Endothelial cell of umbilical vein (primary cell): ENCODE data around the gene TKT. TPM values are rescaled to one million over a fixed set of nuclear protein-coding genes. Genes with fewer than 3 reads are reported as not detected.

ENCODE experiments used
- BruUV-seq: library from RNA; stranded (reverse); fragments of 400-500 nt; replicated peaks from 2 replicates; lab custom pipeline; 2021; lab: Mats Ljungman, UMichigan
- CTCF ChIA-PET: fragments of 300-600, 350-600 bp; sonication (Branson Sonifier 250); formaldehyde crosslinking; loops from one replicate; lab custom pipeline; 2021; ENCODE audit warnings: antibody characterized with exemption, inconsistent platforms; lab: Charles Lee
- POLR2A ChIA-PET: fragments of 300-600, 350-600 bp; sonication (Branson Sonifier 250); formaldehyde crosslinking; loops from one replicate; lab custom pipeline; 2021; ENCODE audit warnings: antibody characterized with exemption, inconsistent platforms; lab: Charles Lee
- DNase-seq: peaks from one replicate; pipeline ENCODE4 v3.0.0-alpha.2; 2011; ENCODE audit warnings: low read depth, low spot score
- FAIRE-seq: peaks from 2 replicates; lab custom pipeline; 2011; peaks lifted over from hg19 to GRCh38; lab: Jason Lieb, UNC
- H2AFZ ChIP-seq: 2 replicates; pipeline ENCODE4 v1.6.0; 2012; ENCODE audit warnings: low read depth, low read length, control low read depth, inconsistent platforms
- H3K27ac ChIP-seq: 2 replicates; pipeline ENCODE4 v1.5.1; 2011; ENCODE audit warnings: low read depth, mild to moderate bottlenecking, control low read depth, low read length, moderate library complexity; ENCODE audit not compliant: insufficient read depth
- H3K27me3 ChIP-seq, 2 experiments: 2 replicates each; pipeline versions ENCODE4 v1.6.0 to v1.6.1; 2011; ENCODE audit warnings: low read length in 2 of 2, mixed read lengths in 1 of 2; ENCODE audit not compliant: control insufficient read depth in 2 of 2, insufficient read depth in 2 of 2
- H3K36me3 ChIP-seq, 2 experiments: 2 replicates in 1 of 2; 3 replicates in 1 of 2; pipeline ENCODE4 v1.5.1; 2011; ENCODE audit warnings: low read length in 2 of 2, mild to moderate bottlenecking in 1 of 2, moderate library complexity in 1 of 2; ENCODE audit not compliant: control insufficient read depth in 2 of 2, insufficient read depth in 2 of 2; ENCODE audit errors: extremely low read depth in 1 of 2
- H3K4me1 ChIP-seq: 3 replicates; pipeline ENCODE4 v1.5.1; 2011; ENCODE audit warnings: mild to moderate bottlenecking, low read length; ENCODE audit not compliant: control insufficient read depth, insufficient read depth; ENCODE audit errors: extremely low read depth
- H3K4me2 ChIP-seq: 2 replicates; pipeline ENCODE4 v1.6.1; 2011; ENCODE audit warnings: low read length, control low read depth, mixed read lengths; ENCODE audit not compliant: insufficient read depth
- H3K4me3 ChIP-seq, 3 experiments: fragments of 200-600 bp in 1 of 3; sonication (generic), shearing (Covaris generic) in 1 of 3; replicated peaks in 1 of 3; 2 replicates each; pipeline ENCODE4 v1.5.1; 2011 to 2016; ENCODE audit warnings: control low read depth in 3 of 3, low read length in 3 of 3, mild to moderate bottlenecking in 2 of 3, inconsistent platforms in 1 of 3, low read depth in 1 of 3, moderate library complexity in 1 of 3; ENCODE audit not compliant: insufficient read depth in 1 of 3
- H3K79me2 ChIP-seq: 2 replicates; pipeline ENCODE4 v1.6.0; 2012; ENCODE audit warnings: low read length, inconsistent platforms; ENCODE audit not compliant: control insufficient read depth, insufficient read depth
- H3K9ac ChIP-seq: replicated peaks from 2 replicates; pipeline ENCODE3; 2011; ENCODE audit warnings: low read length, control low read depth; ENCODE audit not compliant: insufficient read depth; ENCODE audit errors: extremely low read depth
- H3K9me1 ChIP-seq: replicated peaks from 3 replicates; pipeline ENCODE4 v1.6.0; 2011; ENCODE audit warnings: mild to moderate bottlenecking, low read length; ENCODE audit not compliant: control insufficient read depth, insufficient read depth; ENCODE audit errors: extremely low read depth
- H3K9me3 ChIP-seq: replicated peaks from 2 replicates; pipeline ENCODE4 v1.5.1; 2012; ENCODE audit warnings: low read length, inconsistent platforms; ENCODE audit not compliant: control insufficient read depth, insufficient read depth
- H4K20me1 ChIP-seq: replicated peaks from 2 replicates; pipeline ENCODE3; 2011; ENCODE audit warnings: mild to moderate bottlenecking, low read length; ENCODE audit not compliant: control insufficient read depth, insufficient read depth; ENCODE audit errors: extremely low read depth
- CTCF ChIP-seq, 2 donors: IDR thresholded peaks; 1 replicate in 1 of 2; 2 replicates in 1 of 2; pipeline ENCODE4 v1.5.1; 2011; ENCODE audit warnings: low read length in 2 of 2, mild to moderate bottlenecking in 2 of 2, moderate library complexity in 2 of 2, control low read depth in 1 of 2, inconsistent platforms in 1 of 2, low read depth in 1 of 2; ENCODE audit not compliant: insufficient read depth in 1 of 2; ENCODE audit errors: extremely low read depth in 1 of 2
- EZH2 ChIP-seq: IDR thresholded peaks from 2 replicates; pipeline ENCODE4 v1.6.1; 2012; ENCODE audit warnings: borderline replicate concordance, low read depth, mild to moderate bottlenecking, moderate library complexity, low read length, inconsistent platforms; ENCODE audit not compliant: severe bottlenecking
- JUN ChIP-seq: IDR thresholded peaks from 2 replicates; pipeline ENCODE4 v1.6.1; 2011; ENCODE audit warnings: borderline replicate concordance, low read depth; ENCODE audit not compliant: insufficient read length, insufficient read depth
- MAX ChIP-seq: IDR thresholded peaks from 2 replicates; pipeline ENCODE4 v1.6.1; 2011; ENCODE audit not compliant: insufficient read depth, insufficient read length
- MYC ChIP-seq: IDR thresholded peaks from one replicate; pipeline ENCODE4 v1.6.1; 2011; ENCODE audit warnings: mild to moderate bottlenecking, low read depth, low read length
- POLR2AphosphoS5 ChIP-seq: IDR thresholded peaks from 2 replicates; pipeline ENCODE4 v1.6.1; 2012; ENCODE audit warnings: low read depth, mild to moderate bottlenecking, control low read depth, low read length, moderate library complexity; ENCODE audit not compliant: insufficient read depth
- dilution Hi-C: fragments of 300-500 bp; cut with MboI; formaldehyde crosslinking; loops from one replicate; pipeline ENCODE4 v1.15.0; 2019; ENCODE audit warnings: low sequenced_read_pairs; ENCODE audit not compliant: extremely low pct_ligation_motif_present
- intact Hi-C: fragments of 100-400 bp; cut with micrococcal nuclease; formaldehyde crosslinking; loops from one replicate; pipeline ENCODE4 v1.10.0; 2022
- polyA plus RNA-seq, 4 experiments: library from polyadenylated mRNA; depleted of rRNA in 3 of 4; stranded (reverse) in 3 of 4; unstranded in 1 of 4; fragments of >200 nt; gene quantifications; 2 replicates each; pipeline versions ENCODE4 v1.2.1 to v1.2.3, GENCODE V29; 2011 to 2012; ENCODE audit warnings: missing spikeins in 1 of 4
- total RNA-seq: library from RNA; stranded (reverse); gene quantifications from 2 replicates; pipeline ENCODE4 v1.2.3, GENCODE V29; 2021

Gene TKT
- total and polyA plus RNA-seq, 2 donors (not counting 3 experiments of a cell fraction or from before 2014, with no cell fraction given), result 287 to 586 TPM

- dilution Hi-C loops (no loop called here), intact Hi-C loops (no loop called here)
- no peak overlapping the region for H3K4me3 ChIP-seq
- no peak overlapping the region for H3K27ac ChIP-seq
- no TSS peak for BruUV-seq
- no peak for FAIRE-seq
- peaks cover 23 to 25% of the 10 kb centered on the region in 2 experiments for H3K36me3 ChIP-seq
- H3K4me2 ChIP-seq, result no peak overlapping the region
- H3K79me2 ChIP-seq, result peaks cover 74% of the 10 kb centered on the region
- H3K9me1 ChIP-seq, result no peaks in the 10 kb centered on the region
- peaks cover 2% of the 10 kb centered on the region for H4K20me1 ChIP-seq
- POLR2A ChIA-PET, result no interaction called here
- no peak for DNase-seq
- no peaks in the 10 kb centered on the region for H3K27me3 ChIP-seq
- no peak for TF ChIP-seq JUN
- TF ChIP-seq POLR2AphosphoS5, result no peak
- TF ChIP-seq CTCF (IDR thresholded peaks at IDR 0.05; ENCODE audit: extremely low read depth in 1 of 2, insufficient read depth in 1 of 2, low read depth in 1 of 2, low read length in 2 of 2), result no peak
- no peak for TF ChIP-seq MYC
- TF ChIP-seq MAX, result no peak
- TF ChIP-seq EZH2, result no peak
- H2AFZ ChIP-seq, result no peak overlapping the region
- no peaks in the 10 kb centered on the region for H3K9me3 ChIP-seq
- CTCF ChIA-PET, result interaction anchor here (1.0 kb wide), 1 partner anchor 20 kb away, joined by 3 read pairs; no protein-coding TSS in a partner anchor
- no peak overlapping the region for H3K9ac ChIP-seq
- peaks cover 38% of the 10 kb centered on the region for H3K4me1 ChIP-seq
Observed at GRCh38 chr3:53240989-53241972, 14.5 kb downstream of the TKT start.
